Activated CD8-positive, alpha-beta memory T cell treated with anti-CD3 and anti-CD28 coated beads, Interleukin-2, amount 50 U/mL, for 1 hour (primary cell): ENCODE data around the gene SAFB2.
"Not testable (repeated sequence)": the region's sequence is repeated elsewhere in the genome, so short reads cannot be mapped to it uniquely, and the experiment has no call there.

Source experiments
- DNase-seq: peaks from one replicate; pipeline ENCODE4 v3.0.0-alpha.2; 2020; ENCODE audit errors: extremely low read depth

SAFB2 gene

DNA sequence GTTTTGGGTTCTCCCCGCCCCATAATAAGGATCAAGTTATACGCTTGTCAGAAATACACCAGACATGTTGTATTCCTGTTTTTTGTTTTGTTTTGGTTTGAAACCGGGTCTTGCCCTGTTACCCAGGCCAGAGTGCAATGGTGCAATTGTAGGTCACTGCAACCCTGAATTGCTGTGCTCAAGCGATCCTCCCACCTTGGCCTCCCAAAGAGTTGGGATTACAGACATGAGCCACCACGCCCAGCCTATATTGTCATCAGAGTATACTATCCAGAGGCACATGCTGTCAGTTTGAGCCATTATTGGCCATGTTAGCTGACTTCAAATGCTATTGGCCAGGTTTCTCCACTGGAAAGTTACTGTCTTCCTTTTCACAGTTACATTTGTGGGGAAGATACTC lies 10.1 kb upstream of the SAFB2 start:
- DNase-seq: no peak

- DNase-seq: no peak
Measured at GRCh38 chr19:5632241-5632612, 9.7 kb upstream of the SAFB2 start.

- DNase-seq: no peak
Measured at GRCh38 chr19:5631567-5632240, 9.1 kb upstream of the SAFB2 start.

GRCh38 chr19:5628919-5629481 lies 6.4 kb upstream of the SAFB2 start:
- DNase-seq: no peak

GRCh38 chr19:5628461-5628860 lies 5.9 kb upstream of the SAFB2 start:
- DNase-seq: no peak

DNA sequence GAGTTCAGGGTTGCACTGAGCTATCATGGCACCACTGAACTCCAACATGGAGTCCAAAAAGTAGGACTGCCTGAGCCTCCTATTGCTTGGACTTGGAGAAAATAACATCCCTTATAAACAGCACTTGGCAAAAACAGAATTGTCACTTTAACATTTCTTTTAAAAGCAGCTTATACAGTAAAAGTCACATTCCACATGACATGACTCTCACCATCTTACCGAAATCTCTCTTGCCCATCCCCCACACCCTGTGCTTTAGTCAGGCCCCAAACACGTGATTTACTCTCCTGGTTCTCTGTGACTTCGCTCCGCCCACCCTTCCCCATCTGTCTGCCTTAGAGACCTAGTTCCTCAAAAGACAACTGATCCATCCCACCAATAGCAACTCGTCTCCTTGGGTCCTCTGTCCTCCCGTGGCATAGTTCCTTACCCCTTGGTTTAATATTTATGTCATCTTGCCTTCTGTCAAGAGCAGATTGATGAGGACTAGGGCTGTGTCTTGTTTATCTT lies 4.9 kb upstream of the SAFB2 start:
- no peak for DNase-seq

- no peak for DNase-seq
Measured at GRCh38 chr19:5625641-5626040, 3.1 kb upstream of the SAFB2 start.

GRCh38 chr19:5624741-5625278 lies 2.2 kb upstream of the SAFB2 start:
- no peak for DNase-seq

DNA sequence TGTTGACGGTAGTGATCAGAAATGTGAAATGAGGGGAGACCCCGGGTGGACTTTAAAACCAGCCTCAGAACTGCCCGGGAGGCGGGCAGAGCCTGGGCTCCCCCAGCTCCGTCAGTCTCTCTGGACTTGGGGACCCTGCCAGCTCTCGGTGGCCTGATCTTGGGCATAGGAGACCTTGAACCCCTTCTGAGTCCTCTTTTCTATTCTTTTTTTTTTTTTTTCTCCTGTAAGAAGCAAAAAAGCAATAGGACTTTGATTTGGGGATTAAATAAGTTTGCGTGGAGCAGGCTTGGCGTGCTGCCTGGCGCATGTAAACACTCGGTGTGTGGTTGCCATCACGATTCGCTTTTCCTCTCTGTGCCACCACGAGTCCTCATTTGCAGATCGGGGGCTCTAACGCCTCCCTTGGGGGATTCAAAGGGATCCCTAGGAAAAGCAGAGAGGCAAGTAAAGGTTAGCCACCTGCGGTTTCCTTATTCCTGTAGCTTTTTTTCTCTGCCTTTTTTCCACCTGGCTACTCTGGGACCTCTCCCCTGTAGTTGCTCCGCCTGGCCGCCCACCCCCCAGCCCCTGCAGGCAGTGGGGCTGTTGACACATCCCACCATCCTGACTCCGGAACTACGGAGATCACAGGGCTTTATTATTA lies 1.6 kb upstream of the SAFB2 start:
- no peak for DNase-seq

DNA sequence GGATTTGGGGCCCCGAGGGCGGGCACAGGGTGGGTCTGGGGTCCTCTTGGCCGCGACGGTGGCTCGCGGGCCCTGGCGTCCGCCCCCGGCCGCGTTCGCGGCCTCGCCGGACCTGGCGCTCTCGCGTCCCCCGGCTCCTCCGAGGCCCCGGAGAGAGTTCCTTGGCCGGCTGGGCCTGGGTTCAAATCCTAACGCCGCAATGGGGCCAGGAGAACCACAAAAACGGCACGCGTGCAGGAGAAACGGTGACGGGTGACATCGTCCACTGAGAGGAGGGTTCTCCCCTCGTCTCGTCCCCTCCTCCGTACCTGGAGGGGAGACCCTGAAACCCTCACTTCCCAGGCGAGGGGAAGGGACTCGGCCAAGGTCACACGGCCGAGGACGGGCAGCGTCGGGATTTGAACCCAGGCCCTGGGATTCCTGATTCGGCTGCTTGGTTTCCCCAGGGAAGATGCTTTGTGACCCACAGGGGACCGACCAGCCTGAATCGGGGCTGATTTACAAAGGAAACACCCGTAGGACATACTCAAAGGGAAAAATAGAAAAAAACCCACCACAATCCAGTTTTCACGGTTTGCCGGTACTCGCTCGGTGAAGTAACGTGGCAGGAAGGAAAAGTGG lies 931 bp upstream of the SAFB2 start:
- DNase-seq: no peak

GRCh38 chr19:5621945-5622464 lies 571 bp downstream of the SAFB2 start:
- no peak for DNase-seq

DNA sequence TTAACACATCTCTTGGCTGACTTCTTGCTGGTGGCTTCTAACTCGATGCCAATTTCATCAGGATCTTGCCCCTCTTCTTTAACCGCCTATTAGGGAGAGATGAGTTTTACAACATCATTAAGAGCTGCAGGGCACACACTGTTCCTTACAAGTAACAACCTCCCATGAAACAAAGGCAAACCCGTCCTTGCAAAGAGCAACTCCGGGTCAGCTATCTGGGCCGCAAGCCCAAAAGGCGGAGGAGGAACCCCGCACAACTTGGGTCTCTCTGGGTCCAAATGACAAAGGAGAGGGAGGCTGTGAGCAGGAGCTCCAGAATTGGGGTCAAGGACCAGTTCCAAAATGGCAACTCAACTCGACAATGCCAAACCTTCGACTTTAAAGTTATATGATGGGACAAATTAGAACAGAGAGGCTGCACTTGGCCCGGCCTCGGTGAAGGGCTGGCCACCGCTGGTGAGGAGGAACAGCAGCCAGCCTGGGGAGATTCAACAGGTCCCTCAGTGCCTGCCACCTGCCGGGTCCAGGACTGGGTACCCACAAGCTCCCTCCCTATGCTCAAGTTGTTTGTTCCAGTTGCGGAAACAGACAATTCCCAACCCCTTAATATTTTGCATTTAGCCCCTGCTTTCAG lies 1.1 kb downstream of the SAFB2 start:
- DNase-seq: no peak

DNA sequence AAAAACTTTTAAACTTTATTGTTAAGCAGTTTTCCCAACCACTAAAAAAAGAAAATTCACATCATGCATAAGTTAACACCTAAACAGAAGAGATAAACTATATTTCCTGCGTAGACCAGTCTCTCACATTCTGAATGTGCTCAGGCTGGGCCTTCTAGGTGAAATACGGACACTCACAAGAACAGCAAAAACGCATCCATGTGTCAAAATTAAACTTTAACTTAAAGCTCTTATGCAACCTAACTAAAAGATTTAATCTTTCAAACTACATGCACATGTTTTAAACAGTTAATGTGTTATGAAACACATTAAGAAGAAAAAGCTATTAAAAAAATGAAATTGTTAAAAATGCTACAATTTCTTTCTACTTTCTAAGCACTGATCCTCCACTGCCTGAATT lies 2.6 kb downstream of the SAFB2 start:
- DNase-seq: no peak

GRCh38 chr19:5618591-5618990 lies 4.0 kb downstream of the SAFB2 start:
- no peak for DNase-seq

DNA sequence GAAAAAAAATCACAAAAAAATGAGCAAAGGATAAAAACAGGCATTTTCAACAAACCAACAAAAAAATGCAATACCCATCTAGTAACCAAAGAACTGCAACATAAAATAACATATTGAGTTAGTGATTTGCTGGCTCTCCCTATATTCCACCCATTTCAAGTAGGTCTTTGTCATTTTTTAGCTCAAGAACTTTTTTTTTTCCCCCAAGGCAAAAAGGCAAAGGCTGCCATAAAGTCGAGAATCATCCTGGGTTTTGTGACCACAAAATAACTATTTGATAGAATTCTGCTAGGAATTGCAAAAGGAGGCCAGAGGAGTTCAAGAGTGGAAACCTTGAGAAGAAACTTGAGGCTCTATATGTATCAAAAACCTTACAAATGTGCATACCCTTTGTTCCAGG lies 5.5 kb downstream of the SAFB2 start:
- no peak for DNase-seq

GRCh38 chr19:5615756-5616327 lies 6.7 kb downstream of the SAFB2 start:
- no peak for DNase-seq

DNA sequence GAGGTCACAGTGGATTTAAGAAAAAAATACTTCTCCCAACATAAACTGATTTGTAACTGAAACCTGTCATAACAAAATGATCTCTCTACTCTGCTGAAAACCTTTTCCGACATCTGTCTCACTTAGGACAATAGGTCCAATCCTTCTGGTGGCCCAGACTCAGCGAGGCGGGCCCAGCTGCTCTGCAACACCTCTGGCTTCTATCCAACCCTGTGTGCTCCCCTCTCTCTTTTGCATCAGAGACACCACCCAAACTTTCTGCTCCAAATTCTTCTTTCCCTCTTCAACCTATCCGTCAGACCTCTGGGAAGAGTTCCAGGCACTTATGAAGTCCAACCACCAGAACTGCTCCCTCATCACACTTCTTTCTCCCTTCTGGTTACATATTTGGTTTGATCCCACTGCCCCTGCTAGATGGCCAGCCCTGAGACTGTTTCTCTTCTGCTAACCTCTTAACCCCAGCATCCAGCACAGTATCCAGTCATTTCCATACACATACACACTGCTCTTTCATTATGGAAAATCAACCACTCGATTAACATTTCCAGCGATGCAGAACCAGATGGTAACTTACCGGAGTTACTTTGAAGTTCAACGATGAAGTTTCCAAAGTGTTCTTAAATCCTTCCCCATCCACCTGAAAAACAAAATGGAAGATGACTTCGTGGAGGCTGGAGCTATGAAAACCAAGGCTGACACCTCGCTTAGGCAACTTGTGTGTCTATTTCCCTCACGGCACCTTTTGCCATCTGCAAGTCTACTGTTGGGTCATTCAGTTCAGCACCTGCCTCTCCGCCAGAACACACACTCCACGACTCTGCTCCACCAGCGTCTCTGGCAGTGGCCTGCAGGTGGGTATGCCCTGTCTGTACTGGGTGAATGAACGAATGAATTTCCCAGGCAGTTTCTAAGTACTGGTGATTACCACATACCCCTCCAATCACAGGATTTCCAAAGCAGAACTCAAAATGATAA lies 9.4 kb downstream of the SAFB2 start:
- no peak for DNase-seq

GRCh38 chr19:5609881-5610448 lies 12.6 kb downstream of the SAFB2 start:
- DNase-seq: no peak

DNA sequence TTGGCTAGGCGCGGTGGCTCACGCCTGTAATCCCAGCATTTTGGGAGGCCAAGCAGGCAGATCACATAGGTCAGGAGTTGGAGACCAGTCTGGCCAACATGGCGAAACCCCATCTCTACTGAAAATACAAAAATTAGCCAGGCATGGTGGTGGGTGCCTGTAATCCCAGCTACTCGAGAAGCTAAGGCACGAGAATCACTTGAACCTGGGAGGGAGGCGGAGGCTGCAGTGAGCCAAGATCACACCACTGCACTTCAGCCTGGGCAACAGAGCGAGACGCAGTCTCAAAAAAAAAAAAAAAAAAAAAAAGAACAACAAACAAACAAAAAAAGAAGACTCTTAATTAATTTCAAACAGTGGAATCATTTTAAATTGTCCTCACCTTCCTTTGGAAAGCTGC lies 13.8 kb downstream of the SAFB2 start:
- not testable (repeated sequence) for DNase-seq

DNA sequence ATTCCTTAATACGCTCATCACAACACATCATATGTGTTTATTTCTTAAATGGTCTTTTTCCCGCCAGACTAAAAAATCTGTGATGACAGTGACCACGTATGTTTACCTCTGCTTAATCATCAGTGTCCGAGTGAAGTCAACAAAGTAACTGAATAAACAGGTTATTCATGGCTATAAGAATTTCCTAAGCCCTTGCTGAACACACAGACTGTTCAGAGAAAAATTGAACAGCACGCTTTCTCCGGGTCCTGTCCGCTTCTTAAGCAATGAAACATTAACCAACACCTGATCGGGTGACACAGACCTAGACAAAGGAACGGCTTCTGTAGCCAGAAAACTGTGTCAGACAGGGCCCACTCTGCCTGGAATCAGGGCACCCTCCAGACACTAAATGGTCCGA lies 14.3 kb downstream of the SAFB2 start:
- DNase-seq: no peak
